Measurements from ENCODE around the gene ZNF304. TPM values are rescaled to one million over a fixed set of nuclear protein-coding genes. Genes with fewer than 3 reads are reported as not detected.

Gene ZNF304
- total RNA-seq: 1 to 10 TPM; 3.3 to 4.5 (median 4.1) TPM

DNA sequence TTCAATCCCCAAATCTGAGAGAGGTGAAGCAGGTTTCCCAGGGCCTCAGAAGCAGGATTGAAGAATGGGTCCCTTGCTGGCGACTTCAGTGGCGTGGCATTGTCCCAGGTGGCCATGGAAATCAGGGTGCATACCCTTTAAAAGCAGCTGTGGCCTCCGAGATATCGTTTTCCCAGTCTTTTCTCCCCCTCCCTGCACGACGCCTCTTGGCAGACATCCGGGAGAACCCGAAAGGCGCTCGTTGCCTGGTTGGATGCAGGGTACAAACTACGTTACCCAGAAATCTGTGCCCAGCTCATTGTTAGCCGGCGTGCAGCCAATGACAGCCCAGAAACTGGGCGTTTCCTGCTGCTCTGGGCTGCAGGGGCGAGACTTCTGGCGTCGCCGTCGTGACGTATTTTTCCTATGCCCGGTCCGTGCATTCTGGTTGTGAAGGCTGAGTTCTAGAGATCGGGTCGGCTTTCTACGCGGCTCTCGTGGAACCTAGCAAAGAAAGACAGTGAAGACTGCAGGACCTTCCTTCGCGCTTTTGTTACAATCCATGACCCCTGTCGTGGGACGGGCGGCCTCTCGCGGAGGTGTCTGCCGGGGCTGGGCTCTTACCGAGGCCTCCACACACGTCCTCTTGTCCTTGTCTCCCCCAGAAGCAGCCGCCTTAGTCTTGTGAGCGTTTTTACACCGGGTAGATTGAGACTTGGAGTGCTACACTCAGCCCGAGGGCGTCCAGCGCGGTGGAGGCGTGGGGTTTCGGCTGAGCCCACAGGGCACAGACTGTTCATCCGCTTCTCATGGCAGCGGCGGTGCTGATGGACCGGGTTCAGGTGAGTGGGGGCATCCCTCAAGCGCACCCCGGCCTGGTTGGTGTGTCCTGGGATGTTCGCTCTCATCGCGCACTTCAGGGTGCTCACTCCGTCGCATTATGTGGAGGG is at the start of gene ZNF304:
TSS of gene ZNF304 (plus strand) at position 395 of the 929 bp plus-strand sequence. CDS start at position 789, 394 bp downstream.
- Mint-ChIP-seq H3K9me3 (peaks cover 42% of the 10 kb centered on the region), H3K4me1 (ENCODE audit: low read depth) (peaks cover 36% of the 10 kb centered on the region), H3K27me3 (ENCODE audit: low read depth) (peaks cover 4% of the 10 kb centered on the region), H3K36me3 (ENCODE audit: insufficient read depth) (peaks cover 42% of the 10 kb centered on the region), H3K4me3 (peak within 1 kb of the TSS; percentile 93)
- ATAC-seq (peak; percentile 100), DNase-seq (peak; percentile 74)

DNA sequence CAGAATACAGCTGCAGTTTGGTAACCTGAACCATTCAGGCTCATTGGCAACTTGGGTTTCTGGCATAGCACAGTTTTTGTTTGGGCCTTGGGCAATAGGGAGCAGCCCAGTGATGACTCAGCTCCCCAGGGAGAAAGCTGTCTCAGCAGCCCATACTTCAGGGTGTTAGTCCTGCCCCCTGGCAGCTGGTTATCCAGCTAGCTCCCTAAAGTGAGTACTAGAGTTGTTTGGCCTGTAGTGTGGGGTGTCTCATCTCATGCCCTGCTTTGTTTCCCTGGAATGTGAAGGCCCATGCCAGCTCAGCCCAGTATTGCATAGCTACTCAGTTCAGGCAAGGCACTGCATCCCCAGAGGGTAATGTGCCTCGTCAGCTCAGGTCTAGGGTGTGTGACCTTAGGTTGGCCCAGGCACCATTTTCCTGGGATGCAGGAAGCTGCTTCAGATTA is 49.0 kb upstream of the ZNF304 start:
- no peak for ATAC-seq
- Mint-ChIP-seq H3K4me1 (ENCODE audit: low read depth) (peaks cover 12% of the 10 kb centered on the region), H3K36me3 (ENCODE audit: insufficient read depth) (peaks cover 55% of the 10 kb centered on the region), H3K9me3 (peaks cover 15% of the 10 kb centered on the region), H3K4me3 (no peak overlapping the region), H3K27me3 (ENCODE audit: low read depth) (no peaks in the 10 kb centered on the region)
- no peak for DNase-seq

DNA sequence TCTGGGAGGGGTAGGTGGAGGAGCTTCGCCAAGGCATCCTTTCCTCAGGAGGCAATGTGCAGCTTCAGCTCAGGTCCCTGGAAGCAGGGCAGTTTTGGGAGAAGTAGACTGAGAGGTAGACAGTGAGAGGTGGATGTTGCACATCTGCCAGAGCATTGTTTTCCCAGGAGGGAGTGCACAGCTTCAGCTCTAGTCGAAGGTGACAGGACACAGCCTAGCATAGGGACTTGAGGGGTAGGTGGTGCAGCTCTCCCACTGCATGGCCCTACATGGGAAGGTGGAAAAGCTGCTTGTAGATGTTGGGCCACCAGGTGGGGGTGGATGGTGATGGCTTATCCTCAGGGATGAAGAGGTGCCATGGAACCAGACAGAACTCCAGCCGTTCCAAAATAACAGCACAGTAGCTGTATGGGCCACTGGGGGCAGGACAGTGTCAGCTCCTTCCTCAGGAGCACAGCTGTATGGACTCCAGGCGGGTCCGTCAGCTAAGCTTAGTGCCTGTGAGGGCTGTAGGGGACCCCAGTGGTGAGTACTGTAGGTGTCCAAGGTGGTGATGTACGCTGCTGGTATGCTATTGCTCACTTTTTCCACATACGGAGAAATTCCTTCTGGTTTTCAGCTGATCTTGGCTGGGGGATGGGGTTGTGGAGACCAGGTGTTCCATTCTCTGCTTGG is 48.2 kb upstream of the ZNF304 start:
- peaks cover 48% of the 10 kb centered on the region for H3K36me3 Mint-ChIP-seq (ENCODE audit: insufficient read depth)
- H3K27me3 Mint-ChIP-seq (ENCODE audit: low read depth): no peaks in the 10 kb centered on the region
- H3K9me3 Mint-ChIP-seq: peaks cover 8% of the 10 kb centered on the region
- ATAC-seq (no peak), DNase-seq (no peak)
- H3K4me1 Mint-ChIP-seq (ENCODE audit: low read depth): peaks cover 6% of the 10 kb centered on the region
- H3K4me3 Mint-ChIP-seq: no peak overlapping the region

DNA sequence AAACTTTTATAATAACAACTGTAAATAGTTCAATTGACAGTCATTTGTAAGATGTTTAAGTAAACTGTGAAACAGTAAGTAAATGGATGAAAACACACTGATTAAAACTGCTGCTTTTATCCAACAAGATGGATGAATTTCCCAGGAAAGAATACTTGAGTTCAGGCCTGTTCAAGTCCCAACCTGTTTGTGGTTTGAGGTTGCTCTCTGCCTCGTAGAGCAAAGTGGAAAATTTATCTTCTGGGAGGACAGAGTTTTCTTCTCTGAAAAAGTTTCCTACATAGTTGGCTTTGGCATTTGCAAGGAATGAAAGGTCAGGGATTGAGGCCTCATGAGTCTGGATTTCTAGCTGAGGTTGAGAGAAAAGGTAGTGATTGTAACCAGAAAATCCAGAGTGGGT is 46.0 kb upstream of the ZNF304 start:
- no peak for DNase-seq
- Mint-ChIP-seq H3K36me3 (ENCODE audit: insufficient read depth) (peaks cover 35% of the 10 kb centered on the region), H3K4me3 (no peak overlapping the region), H3K9me3 (peaks cover 12% of the 10 kb centered on the region), H3K27me3 (ENCODE audit: low read depth) (no peaks in the 10 kb centered on the region), H3K4me1 (ENCODE audit: low read depth) (peaks cover 1% of the 10 kb centered on the region)
- no peak for ATAC-seq

DNA sequence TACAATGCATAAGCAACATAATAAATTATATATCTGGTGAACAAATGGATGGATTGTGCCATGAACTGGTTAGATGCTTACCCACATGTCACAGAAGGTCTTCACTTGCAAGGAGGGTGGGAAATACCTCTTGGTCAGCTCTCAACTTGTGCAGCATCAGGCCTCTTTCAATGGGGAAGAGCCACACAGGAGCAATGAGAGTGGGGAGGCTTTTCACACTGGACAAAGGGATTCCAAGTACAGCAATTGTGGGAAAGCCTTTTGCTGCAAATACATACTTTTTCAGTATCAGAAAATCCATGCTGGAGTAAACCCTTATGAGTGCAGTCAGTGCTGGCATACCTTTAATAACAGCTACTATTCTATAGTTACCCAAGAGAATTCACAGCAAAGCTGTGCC is 42.6 kb upstream of the ZNF304 start:
- Mint-ChIP-seq H3K9me3 (peaks cover 13% of the 10 kb centered on the region), H3K27me3 (ENCODE audit: low read depth) (peaks cover 1% of the 10 kb centered on the region), H3K4me3 (no peak overlapping the region), H3K36me3 (ENCODE audit: insufficient read depth) (peaks cover 13% of the 10 kb centered on the region), H3K4me1 (ENCODE audit: low read depth) (peaks cover 1% of the 10 kb centered on the region)
- no peak for DNase-seq
- no peak for ATAC-seq

DNA sequence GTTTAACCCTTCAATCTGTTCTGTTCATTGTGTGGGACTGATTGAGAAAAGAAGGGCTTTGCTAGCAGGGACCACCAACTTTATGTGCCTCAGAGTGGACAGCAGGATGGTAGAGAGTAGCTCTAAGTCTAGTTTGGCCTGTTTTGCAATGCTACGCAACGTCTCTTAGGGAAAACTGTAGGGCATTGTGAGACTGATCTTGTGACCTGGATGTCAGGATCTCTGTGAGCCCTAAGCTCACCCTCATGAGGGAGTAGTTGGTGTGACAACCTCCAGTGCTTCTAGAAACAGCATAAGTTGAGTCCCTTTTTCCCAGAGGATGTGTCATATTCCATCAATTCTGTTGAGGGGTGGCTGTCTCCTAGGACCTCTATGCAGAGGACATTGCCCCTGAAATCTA is 40.3 kb upstream of the ZNF304 start:
- Mint-ChIP-seq H3K4me3 (no peak overlapping the region), H3K9me3 (peaks cover 28% of the 10 kb centered on the region), H3K27me3 (ENCODE audit: low read depth) (peaks cover 16% of the 10 kb centered on the region), H3K4me1 (ENCODE audit: low read depth) (peaks cover 1% of the 10 kb centered on the region), H3K36me3 (ENCODE audit: insufficient read depth) (no peaks in the 10 kb centered on the region)
- DNase-seq (no peak), ATAC-seq (no peak)

DNA sequence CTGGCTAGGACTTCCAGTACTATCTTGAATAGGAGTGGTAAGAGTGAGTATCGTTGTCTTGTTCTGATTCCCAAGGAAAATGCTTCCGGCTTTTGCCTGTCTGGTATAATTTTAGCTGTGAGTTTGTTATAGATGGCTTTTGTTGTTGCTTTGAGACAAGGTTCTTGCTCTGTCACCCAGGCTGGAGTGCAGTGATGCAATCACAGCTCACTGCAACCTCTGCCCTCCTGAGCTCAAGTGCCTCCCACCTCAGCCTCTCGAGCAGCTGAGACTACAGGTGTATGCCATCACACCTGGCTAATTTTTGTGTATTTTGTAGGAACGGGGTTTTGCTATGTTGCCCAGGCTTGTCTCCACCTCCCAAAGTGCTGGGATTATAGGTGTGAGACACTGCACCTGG is 36.9 kb upstream of the ZNF304 start:
- H3K4me1 Mint-ChIP-seq (ENCODE audit: low read depth): peaks cover 1% of the 10 kb centered on the region
- peaks cover 30% of the 10 kb centered on the region for H3K27me3 Mint-ChIP-seq (ENCODE audit: low read depth)
- ATAC-seq (no peak), DNase-seq (no peak)
- peaks cover 29% of the 10 kb centered on the region for H3K9me3 Mint-ChIP-seq
- no peak overlapping the region for H3K4me3 Mint-ChIP-seq
- no peaks in the 10 kb centered on the region for H3K36me3 Mint-ChIP-seq (ENCODE audit: insufficient read depth)

DNA sequence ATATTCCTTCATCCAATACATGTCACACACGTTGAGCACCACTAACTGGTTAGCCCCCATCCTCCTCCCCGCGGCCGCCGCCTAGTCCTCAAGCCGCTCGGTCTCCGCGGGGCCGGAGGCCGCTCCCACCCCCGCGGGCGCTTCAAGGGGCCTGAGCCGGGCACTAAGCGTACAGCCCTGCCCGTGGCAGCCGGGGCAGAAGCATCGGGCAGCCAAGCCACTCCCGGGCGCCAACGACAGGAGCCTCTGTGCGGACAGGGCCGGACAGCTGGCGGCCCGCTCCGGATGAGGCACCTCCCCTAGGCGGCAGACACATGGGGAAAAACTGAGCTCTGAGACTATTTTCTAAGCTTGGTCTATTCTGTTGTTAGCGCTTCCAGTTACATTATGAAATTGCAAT is 33.6 kb upstream of the ZNF304 start:
- ATAC-seq (no peak), DNase-seq (no peak)
- Mint-ChIP-seq H3K4me1 (ENCODE audit: low read depth) (peaks cover 24% of the 10 kb centered on the region), H3K36me3 (ENCODE audit: insufficient read depth) (peaks cover 5% of the 10 kb centered on the region), H3K9me3 (peaks cover 23% of the 10 kb centered on the region), H3K27me3 (ENCODE audit: low read depth) (peaks cover 28% of the 10 kb centered on the region), H3K4me3 (no peak overlapping the region)

DNA sequence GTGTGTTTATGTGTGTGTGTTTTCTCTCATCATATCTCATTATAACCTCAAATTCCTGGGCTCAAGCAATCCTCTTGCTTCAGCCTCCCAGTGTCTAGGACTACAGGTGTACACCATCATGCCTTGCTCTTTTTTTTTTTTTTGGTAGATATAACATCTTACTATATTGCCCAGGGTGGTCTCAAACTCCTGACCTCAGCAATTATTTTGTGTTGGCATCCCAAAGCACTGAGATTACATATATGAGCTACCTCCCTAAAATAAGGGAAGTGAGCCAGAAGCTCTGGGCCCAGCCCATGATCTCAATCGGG is 31.2 kb upstream of the ZNF304 start:
- Mint-ChIP-seq H3K36me3 (ENCODE audit: insufficient read depth) (peaks cover 23% of the 10 kb centered on the region), H3K27me3 (ENCODE audit: low read depth) (peaks cover 20% of the 10 kb centered on the region), H3K4me1 (ENCODE audit: low read depth) (peaks cover 29% of the 10 kb centered on the region), H3K4me3 (peak overlapping the region; percentile 83), H3K9me3 (peaks cover 26% of the 10 kb centered on the region)
- ATAC-seq (no peak), DNase-seq (no peak)

DNA sequence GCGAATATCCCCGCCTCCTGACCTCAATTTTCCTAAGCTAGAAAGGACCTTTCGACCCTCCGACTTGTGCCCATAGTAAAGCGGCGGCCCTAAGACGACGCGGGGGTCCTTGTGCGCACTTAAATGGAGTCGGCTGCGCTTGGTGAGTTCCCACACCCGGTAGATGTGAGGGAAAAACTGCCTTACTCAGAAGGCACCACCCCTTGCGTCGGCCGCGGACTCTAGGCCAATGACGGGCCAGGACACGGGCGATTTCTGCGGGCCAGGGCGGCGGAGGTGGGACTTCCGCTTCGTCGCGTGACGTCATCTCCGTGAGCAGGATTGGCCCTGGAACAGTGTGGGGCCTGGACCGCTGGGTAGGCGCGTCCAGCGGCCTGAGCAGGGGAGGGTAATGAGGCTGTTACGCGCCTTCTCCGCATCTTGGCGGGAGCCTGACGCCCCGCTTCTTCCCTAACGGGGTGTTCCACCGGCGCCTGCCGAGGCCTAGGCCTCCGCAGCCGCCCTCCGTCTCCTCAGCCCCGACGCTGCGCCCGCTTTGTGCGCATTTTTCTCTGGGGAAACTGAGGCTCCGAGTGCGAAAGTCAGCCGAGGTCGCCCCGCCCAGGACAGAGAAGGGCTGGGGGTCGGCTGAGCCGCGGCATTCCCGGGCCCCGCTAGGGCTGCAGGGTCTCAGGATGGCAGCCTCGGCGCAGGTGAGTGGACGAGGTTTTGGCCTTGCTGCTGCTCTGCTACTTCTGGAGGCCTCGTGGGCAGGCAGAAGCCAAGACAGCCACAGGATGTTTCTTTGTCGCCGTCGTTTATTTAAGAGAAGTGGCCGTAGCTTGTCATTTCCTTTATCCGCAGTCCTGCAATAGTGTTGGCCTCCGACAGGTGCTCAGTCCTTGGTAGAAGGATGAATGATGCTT is 30.6 kb upstream of the ZNF304 start, which contains the start of gene ZNF543:
TSS of gene ZNF543 (plus strand) at position 293 of the 905 bp plus-strand sequence. CDS start at position 675, 382 bp downstream.
- H3K36me3 Mint-ChIP-seq (ENCODE audit: insufficient read depth): peaks cover 29% of the 10 kb centered on the region
- ATAC-seq (peak; percentile 98 to 99), DNase-seq (peak; percentile 90)
- peak within 1 kb of the TSS; percentile 83 for H3K4me3 Mint-ChIP-seq
- H3K4me1 Mint-ChIP-seq (ENCODE audit: low read depth): peaks cover 29% of the 10 kb centered on the region
- H3K9me3 Mint-ChIP-seq: peaks cover 23% of the 10 kb centered on the region
- H3K27me3 Mint-ChIP-seq (ENCODE audit: low read depth): peaks cover 17% of the 10 kb centered on the region

DNA sequence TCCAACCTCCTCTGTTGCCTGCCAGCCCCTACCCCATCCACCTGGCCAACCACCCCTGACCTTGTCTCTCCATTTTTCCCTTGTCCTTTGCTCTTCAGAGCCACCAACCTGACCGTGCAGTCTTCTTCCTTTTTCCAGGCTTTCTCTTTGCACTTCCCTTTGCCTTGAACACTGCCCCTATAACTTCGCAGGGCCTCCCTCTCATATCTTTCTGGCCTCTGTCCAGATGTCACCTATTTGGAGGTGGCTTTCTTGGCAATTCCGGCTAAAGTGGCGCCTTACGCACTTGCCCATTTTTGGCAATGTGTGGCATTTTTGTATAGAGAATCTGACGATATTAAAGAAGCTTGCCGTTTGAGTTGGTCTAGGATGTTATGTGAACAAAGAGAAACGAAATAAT is 30.0 kb upstream of the ZNF304 start:
- H3K4me1 Mint-ChIP-seq (ENCODE audit: low read depth): peaks cover 29% of the 10 kb centered on the region
- ATAC-seq: no peak
- H3K9me3 Mint-ChIP-seq: peaks cover 18% of the 10 kb centered on the region
- peaks cover 10% of the 10 kb centered on the region for H3K27me3 Mint-ChIP-seq (ENCODE audit: low read depth)
- H3K4me3 Mint-ChIP-seq: peak overlapping the region; percentile 83
- no peak for DNase-seq
- peaks cover 36% of the 10 kb centered on the region for H3K36me3 Mint-ChIP-seq (ENCODE audit: insufficient read depth)

DNA sequence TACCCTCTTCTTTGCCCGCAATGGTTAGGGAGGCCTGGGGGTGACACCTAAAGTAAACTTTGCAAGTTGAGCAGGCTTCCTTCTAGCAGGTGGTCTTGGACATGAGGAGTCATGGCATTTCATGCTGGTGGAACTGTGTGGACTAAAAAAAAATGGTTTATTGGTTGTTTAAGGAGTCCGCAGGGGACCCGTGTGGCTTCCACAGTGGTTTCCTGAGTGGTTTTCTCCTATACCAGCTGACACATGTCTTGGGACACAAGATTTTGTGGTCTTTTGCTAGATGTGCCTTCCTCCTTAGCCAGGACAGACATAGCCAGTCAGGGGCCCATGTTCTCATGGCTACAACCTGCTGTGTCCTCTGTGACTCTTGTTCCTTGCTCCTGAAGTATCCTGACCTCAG is 29.3 kb upstream of the ZNF304 start:
- peaks cover 29% of the 10 kb centered on the region for H3K4me1 Mint-ChIP-seq (ENCODE audit: low read depth)
- H3K9me3 Mint-ChIP-seq: peaks cover 15% of the 10 kb centered on the region
- ATAC-seq: no peak
- peak overlapping the region; percentile 83 for H3K4me3 Mint-ChIP-seq
- peaks cover 42% of the 10 kb centered on the region for H3K36me3 Mint-ChIP-seq (ENCODE audit: insufficient read depth)
- H3K27me3 Mint-ChIP-seq (ENCODE audit: low read depth): peaks cover 6% of the 10 kb centered on the region
- DNase-seq: no peak

DNA sequence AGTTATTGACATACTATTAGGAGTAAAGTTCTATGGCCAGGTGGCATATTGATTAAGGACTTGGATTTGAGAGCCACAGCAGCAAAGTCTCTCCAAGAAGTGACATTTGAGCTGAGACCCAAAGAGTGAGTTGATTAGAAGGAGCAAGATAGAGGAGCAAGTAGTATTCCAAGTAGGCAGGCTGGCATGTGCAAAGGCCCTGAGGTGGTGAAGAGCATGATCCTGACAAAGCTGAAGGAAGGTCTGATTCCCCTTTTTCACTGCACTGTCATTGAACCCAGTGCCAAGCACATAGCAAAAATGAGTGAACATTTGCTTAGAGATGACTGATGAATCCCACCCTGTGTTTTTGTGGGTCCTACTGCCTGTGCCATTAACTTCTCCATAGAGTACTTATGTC is 26.1 kb upstream of the ZNF304 start:
- H3K4me3 Mint-ChIP-seq: no peak overlapping the region
- DNase-seq (no peak), ATAC-seq (no peak)
- H3K36me3 Mint-ChIP-seq (ENCODE audit: insufficient read depth): peaks cover 66% of the 10 kb centered on the region
- H3K4me1 Mint-ChIP-seq (ENCODE audit: low read depth): peaks cover 23% of the 10 kb centered on the region
- peaks cover 34% of the 10 kb centered on the region for H3K9me3 Mint-ChIP-seq
- H3K27me3 Mint-ChIP-seq (ENCODE audit: low read depth): no peaks in the 10 kb centered on the region

DNA sequence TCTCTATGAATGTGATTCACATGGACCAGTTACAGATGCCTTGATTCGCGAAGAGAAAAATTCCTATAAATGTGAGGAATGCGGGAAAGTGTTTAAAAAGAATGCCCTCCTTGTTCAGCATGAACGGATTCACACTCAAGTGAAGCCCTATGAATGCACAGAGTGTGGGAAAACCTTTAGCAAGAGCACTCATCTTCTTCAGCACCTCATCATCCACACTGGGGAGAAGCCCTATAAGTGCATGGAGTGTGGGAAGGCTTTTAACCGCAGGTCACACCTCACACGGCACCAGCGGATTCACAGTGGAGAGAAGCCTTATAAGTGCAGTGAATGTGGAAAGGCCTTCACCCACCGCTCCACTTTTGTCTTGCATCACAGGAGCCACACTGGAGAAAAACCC is 23.1 kb upstream of the ZNF304 start:
- no peak for DNase-seq
- Mint-ChIP-seq H3K27me3 (ENCODE audit: low read depth) (no peaks in the 10 kb centered on the region), H3K36me3 (ENCODE audit: insufficient read depth) (peaks cover 62% of the 10 kb centered on the region), H3K4me3 (no peak overlapping the region), H3K4me1 (ENCODE audit: low read depth) (no peaks in the 10 kb centered on the region), H3K9me3 (peaks cover 28% of the 10 kb centered on the region)
- ATAC-seq: no peak
